Dendritic cell treated with granulocyte-macrophage colony-stimulating factor and Interleukin-4, amounts not matched to agents 40 ng/mL and 50 ng/mL, for 4 days (primary cell): Measurements from ENCODE around the gene COL13A1.

ENCODE experiments used
- H3K27ac Mint-ChIP-seq: one replicate; pipeline ENCODE4 v1.8.0; 2022; ENCODE audit warnings: mild to moderate bottlenecking, mixed read lengths
- H3K27me3 Mint-ChIP-seq: one replicate; pipeline ENCODE4 v1.8.0; 2022; ENCODE audit warnings: mild to moderate bottlenecking, mixed read lengths
- H3K36me3 Mint-ChIP-seq: one replicate; pipeline ENCODE4 v1.8.0; 2022; ENCODE audit warnings: low read depth, mixed read lengths
- H3K4me1 Mint-ChIP-seq: one replicate; pipeline ENCODE4 v1.8.0; 2022; ENCODE audit warnings: low read depth, mixed read lengths
- H3K4me3 Mint-ChIP-seq: one replicate; pipeline ENCODE4 v1.8.0; 2022; ENCODE audit warnings: mild to moderate bottlenecking, moderate library complexity, mixed read lengths
- H3K9me3 Mint-ChIP-seq: one replicate; pipeline ENCODE4 v1.8.0; 2022; ENCODE audit warnings: mixed read lengths
- intact Hi-C: fragments of 100-400 bp; cut with micrococcal nuclease; formaldehyde crosslinking; loops from one replicate; pipeline ENCODE4 v1.15.0; 2022

The COL13A1 gene

GRCh38 chr10:69849825-69850224 is 48.1 kb downstream of the COL13A1 start:
- H3K27me3 Mint-ChIP-seq: peaks cover 29% of the 10 kb centered on the region
- no peak overlapping the region for H3K4me3 Mint-ChIP-seq
- intact Hi-C loops: no loop called here
- H3K4me1 Mint-ChIP-seq: no peaks in the 10 kb centered on the region
- H3K36me3 Mint-ChIP-seq: no peaks in the 10 kb centered on the region
- no peaks in the 10 kb centered on the region for H3K9me3 Mint-ChIP-seq
- no peak overlapping the region for H3K27ac Mint-ChIP-seq

GRCh38 chr10:69850440-69850839 is 48.7 kb downstream of the COL13A1 start:
- H3K4me3 Mint-ChIP-seq: no peak overlapping the region
- H3K9me3 Mint-ChIP-seq: no peaks in the 10 kb centered on the region
- H3K27ac Mint-ChIP-seq: no peak overlapping the region
- no peaks in the 10 kb centered on the region for H3K36me3 Mint-ChIP-seq
- H3K27me3 Mint-ChIP-seq: peaks cover 24% of the 10 kb centered on the region
- intact Hi-C loops: no loop called here
- no peaks in the 10 kb centered on the region for H3K4me1 Mint-ChIP-seq

- peaks cover 1% of the 10 kb centered on the region for H3K4me1 Mint-ChIP-seq
- peaks cover 19% of the 10 kb centered on the region for H3K27me3 Mint-ChIP-seq
- H3K36me3 Mint-ChIP-seq: no peaks in the 10 kb centered on the region
- intact Hi-C loops: no loop called here
- no peak overlapping the region for H3K27ac Mint-ChIP-seq
- H3K9me3 Mint-ChIP-seq: no peaks in the 10 kb centered on the region
- no peak overlapping the region for H3K4me3 Mint-ChIP-seq
These were observed 49.6 kb downstream of the COL13A1 start for GRCh38 chr10:69851306-69851705.

GRCh38 chr10:69853064-69853463 is 51.4 kb downstream of the COL13A1 start:
- Mint-ChIP-seq H3K27me3 (peaks cover 10% of the 10 kb centered on the region), H3K4me1 (peaks cover 5% of the 10 kb centered on the region), H3K36me3 (no peaks in the 10 kb centered on the region), H3K9me3 (no peaks in the 10 kb centered on the region), H3K27ac (no peak overlapping the region), H3K4me3 (no peak overlapping the region)
- intact Hi-C loops: no loop called here

GRCh38 chr10:69854511-69855345 is 53.0 kb downstream of the COL13A1 start:
- H3K36me3 Mint-ChIP-seq: no peaks in the 10 kb centered on the region
- H3K4me3 Mint-ChIP-seq: no peak overlapping the region
- intact Hi-C loops: no loop called here
- peaks cover 9% of the 10 kb centered on the region for H3K27me3 Mint-ChIP-seq
- no peak overlapping the region for H3K27ac Mint-ChIP-seq
- H3K9me3 Mint-ChIP-seq: no peaks in the 10 kb centered on the region
- H3K4me1 Mint-ChIP-seq: peaks cover 5% of the 10 kb centered on the region

GRCh38 chr10:69855346-69856111 is 53.8 kb downstream of the COL13A1 start:
- no peak overlapping the region for H3K4me3 Mint-ChIP-seq
- H3K36me3 Mint-ChIP-seq: no peaks in the 10 kb centered on the region
- peaks cover 14% of the 10 kb centered on the region for H3K27me3 Mint-ChIP-seq
- H3K4me1 Mint-ChIP-seq: peaks cover 7% of the 10 kb centered on the region
- H3K9me3 Mint-ChIP-seq: no peaks in the 10 kb centered on the region
- H3K27ac Mint-ChIP-seq: no peak overlapping the region
- intact Hi-C loops: no loop called here

GRCh38 chr10:69856601-69857166 is 55.0 kb downstream of the COL13A1 start:
- Mint-ChIP-seq H3K9me3 (no peaks in the 10 kb centered on the region), H3K27me3 (peaks cover 19% of the 10 kb centered on the region), H3K36me3 (no peaks in the 10 kb centered on the region), H3K4me3 (no peak overlapping the region), H3K4me1 (peaks cover 10% of the 10 kb centered on the region), H3K27ac (no peak overlapping the region)
- intact Hi-C loops: no loop called here

GRCh38 chr10:69858201-69858600 is 56.5 kb downstream of the COL13A1 start:
- H3K27ac Mint-ChIP-seq: no peak overlapping the region
- H3K36me3 Mint-ChIP-seq: no peaks in the 10 kb centered on the region
- peaks cover 10% of the 10 kb centered on the region for H3K4me1 Mint-ChIP-seq
- intact Hi-C loops: no loop called here
- H3K9me3 Mint-ChIP-seq: no peaks in the 10 kb centered on the region
- H3K4me3 Mint-ChIP-seq: no peak overlapping the region
- H3K27me3 Mint-ChIP-seq: peaks cover 18% of the 10 kb centered on the region

GRCh38 chr10:69860271-69860670 is 58.6 kb downstream of the COL13A1 start:
- Mint-ChIP-seq H3K27me3 (peaks cover 18% of the 10 kb centered on the region), H3K9me3 (no peaks in the 10 kb centered on the region), H3K4me1 (peaks cover 10% of the 10 kb centered on the region), H3K36me3 (no peaks in the 10 kb centered on the region), H3K27ac (no peak overlapping the region), H3K4me3 (no peak overlapping the region)
- intact Hi-C loops: no loop called here

- H3K4me3 Mint-ChIP-seq: no peak overlapping the region
- H3K4me1 Mint-ChIP-seq: peaks cover 6% of the 10 kb centered on the region
- peaks cover 16% of the 10 kb centered on the region for H3K27me3 Mint-ChIP-seq
- H3K36me3 Mint-ChIP-seq: no peaks in the 10 kb centered on the region
- intact Hi-C loops: no loop called here
- no peaks in the 10 kb centered on the region for H3K9me3 Mint-ChIP-seq
- H3K27ac Mint-ChIP-seq: no peak overlapping the region
These were observed 59.8 kb downstream of the COL13A1 start for GRCh38 chr10:69861251-69862240.

- Mint-ChIP-seq H3K9me3 (no peaks in the 10 kb centered on the region), H3K36me3 (no peaks in the 10 kb centered on the region), H3K4me3 (no peak overlapping the region), H3K4me1 (peaks cover 5% of the 10 kb centered on the region), H3K27ac (no peak overlapping the region), H3K27me3 (peaks cover 15% of the 10 kb centered on the region)
- intact Hi-C loops: no loop called here
These were observed 61.3 kb downstream of the COL13A1 start for GRCh38 chr10:69862882-69863530.

GRCh38 chr10:69863580-69863979 is 61.9 kb downstream of the COL13A1 start:
- peaks cover 5% of the 10 kb centered on the region for H3K4me1 Mint-ChIP-seq
- H3K9me3 Mint-ChIP-seq: no peaks in the 10 kb centered on the region
- no peaks in the 10 kb centered on the region for H3K36me3 Mint-ChIP-seq
- intact Hi-C loops: no loop called here
- H3K27ac Mint-ChIP-seq: no peak overlapping the region
- H3K4me3 Mint-ChIP-seq: no peak overlapping the region
- peaks cover 15% of the 10 kb centered on the region for H3K27me3 Mint-ChIP-seq

- intact Hi-C loops: no loop called here
- Mint-ChIP-seq H3K9me3 (no peaks in the 10 kb centered on the region), H3K27ac (no peak overlapping the region), H3K4me3 (no peak overlapping the region), H3K36me3 (no peaks in the 10 kb centered on the region), H3K27me3 (peaks cover 19% of the 10 kb centered on the region), H3K4me1 (peaks cover 9% of the 10 kb centered on the region)
These were observed 62.6 kb downstream of the COL13A1 start for GRCh38 chr10:69864321-69864720.
